NCI-H226 (cell line): Measurements from ENCODE around the gene SAMM50.

ENCODE experiments used
- DNase-seq: peaks from one replicate; pipeline ENCODE4 v3.0.0-alpha.2; 2015

SAMM50 gene

GRCh38 chr22:43980996-43981395 lies 25.8 kb downstream of the SAMM50 start:
- no peak for DNase-seq

DNA sequence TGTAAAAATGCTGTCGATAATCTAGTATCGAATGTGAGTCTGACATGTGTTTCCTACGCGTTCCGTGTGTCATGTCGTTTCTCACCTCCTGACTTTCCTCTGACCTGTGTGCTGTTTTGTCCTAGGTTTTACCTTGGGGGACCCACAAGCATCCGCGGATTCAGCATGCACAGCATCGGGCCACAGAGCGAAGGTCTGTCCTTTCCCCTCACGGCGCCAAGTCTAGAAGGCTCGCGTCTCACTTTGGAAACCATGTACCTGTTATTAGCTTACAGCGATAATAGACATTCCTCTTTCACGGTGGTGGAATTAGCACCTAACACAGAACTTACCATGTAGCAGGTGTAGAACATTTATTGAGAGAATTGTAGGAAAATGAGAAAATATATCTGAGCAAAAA lies 28.6 kb downstream of the SAMM50 start:
- no peak for DNase-seq

GRCh38 chr22:43985532-43985931 lies 30.3 kb downstream of the SAMM50 start:
- DNase-seq: no peak

GRCh38 chr22:43988116-43988820 lies 33.0 kb downstream of the SAMM50 start:
- DNase-seq: no peak

GRCh38 chr22:43988960-43989359 lies 33.7 kb downstream of the SAMM50 start:
- no peak for DNase-seq

DNA sequence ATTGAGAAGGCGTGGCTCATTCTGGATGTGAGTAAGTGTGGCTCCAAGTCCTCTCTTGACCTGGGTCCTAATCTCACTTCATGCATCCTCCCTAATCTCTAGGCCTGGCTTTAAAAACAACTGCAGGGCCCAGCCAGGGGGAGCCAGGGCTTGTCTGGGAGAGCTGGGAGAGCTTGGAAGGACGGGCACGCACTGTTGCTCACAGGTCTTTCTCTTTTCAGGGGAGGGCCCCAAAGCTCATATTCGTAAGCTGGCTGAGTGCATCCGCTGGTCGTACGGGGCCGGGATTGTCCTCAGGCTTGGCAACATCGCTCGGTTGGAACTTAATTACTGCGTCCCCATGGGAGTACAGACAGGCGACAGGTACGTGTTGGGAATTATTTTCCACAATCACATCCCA lies 34.8 kb downstream of the SAMM50 start:
- no peak for DNase-seq

- DNase-seq: no peak
Observed at GRCh38 chr22:43991316-43992020, 36.2 kb downstream of the SAMM50 start.

DNA sequence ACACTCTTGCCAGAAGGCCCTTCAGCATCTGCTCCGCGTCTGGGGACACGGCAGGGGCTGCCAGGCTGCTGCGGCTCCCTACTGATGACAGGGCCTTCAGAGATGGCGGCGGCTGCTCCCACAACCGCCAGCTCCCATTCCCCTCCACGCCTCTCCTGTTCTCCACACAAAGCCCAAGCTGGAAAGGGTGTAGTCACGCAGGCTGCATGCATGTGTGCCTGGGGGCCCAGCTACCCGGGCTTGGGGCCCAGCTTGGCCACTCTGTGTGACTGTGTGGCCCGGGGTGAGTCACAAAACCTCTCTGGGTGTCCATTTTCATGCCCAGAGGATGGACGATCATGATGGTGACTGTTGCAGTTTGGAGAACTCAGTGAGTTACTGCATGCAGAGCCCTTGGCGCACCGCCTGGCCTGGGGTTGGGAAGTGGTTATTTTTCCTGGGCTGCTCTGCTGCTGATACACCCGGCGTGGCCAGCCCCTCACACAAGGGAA lies 37.1 kb downstream of the SAMM50 start:
- DNase-seq: no peak

DNA sequence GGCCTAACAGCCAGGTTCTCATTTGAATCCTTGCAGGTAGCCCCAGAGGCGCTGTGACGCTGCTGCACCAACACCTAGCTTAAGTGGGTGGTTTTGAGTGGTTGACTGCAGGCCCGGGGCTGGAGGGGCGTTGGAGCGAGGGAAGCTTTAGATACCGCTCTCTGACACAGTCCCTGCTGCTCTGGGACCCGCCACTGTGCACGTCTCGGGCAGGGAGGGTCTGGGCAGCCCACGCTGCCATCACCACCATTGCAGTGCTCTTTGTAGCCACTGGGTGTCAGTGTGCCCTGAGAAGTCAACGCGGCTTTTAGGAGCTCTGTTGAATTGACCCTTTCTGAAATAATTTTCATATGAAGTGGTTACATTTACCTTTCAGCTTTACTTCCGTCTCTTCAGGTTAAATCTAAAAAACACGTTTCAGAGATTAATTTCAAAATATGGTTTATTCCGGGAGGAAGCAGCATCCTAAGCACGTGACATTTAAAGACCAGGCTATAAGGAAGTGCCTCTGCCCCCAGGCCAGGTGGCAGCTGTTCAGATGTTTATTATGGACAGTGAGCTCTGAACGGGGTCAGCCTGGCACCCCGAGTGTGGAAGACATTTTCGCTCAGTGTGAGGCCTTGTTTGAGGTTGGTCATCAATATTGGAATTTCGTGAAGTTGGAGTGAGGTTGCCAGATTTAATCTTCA lies 38.0 kb downstream of the SAMM50 start:
- no peak for DNase-seq

DNA sequence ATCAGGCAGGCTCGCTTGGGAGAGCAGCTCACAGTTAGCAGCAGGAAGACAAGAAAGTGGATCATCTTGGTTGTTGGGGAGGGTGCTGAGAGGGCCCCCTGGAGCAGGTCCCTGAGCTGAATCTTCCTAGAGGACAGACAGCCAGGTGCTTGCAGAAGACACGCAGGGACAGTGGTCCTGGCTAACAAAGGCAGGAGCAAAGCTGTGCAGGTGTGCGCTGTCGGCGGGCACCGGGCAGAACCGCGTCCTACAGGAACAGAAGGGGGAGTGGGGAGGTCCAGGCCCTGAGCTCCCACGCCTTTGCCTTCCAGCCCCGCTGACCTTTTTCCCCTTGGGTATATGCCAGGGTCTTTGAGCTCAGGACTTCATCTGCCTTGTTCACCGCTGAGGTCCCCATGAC lies 38.8 kb downstream of the SAMM50 start:
- no peak for DNase-seq

- DNase-seq: no peak
Observed at GRCh38 chr22:43994416-43994815, 39.2 kb downstream of the SAMM50 start.

DNA sequence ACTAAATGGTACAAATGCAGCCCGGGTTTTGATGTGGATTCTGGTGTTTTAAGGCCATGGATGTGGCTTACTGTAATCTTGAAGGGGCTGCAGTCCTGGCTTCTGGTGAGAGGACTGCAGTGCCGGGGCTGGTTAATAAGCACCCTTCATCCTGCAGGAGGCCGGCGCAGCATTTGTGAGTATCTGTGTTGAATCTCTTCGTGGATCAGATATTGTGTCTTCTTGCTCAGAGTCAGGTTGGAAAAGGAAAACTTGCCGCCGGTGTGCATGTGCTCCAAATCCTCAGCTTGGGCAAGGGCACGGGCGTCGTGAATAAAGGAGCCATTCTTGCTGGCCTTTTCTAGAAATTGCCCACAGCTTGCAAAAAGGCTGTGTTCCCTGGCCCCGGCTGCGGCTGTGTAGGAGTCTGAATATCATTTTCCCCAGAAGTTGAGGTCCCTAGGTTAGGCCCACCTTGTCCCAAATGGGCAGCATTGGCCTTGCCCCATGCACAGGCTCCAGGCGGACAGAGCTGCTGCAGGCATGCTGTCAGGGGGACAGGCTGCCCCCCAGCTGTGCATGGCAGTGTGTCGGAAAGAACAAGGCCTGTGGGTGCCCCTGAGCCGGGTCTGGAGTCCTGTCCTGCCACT lies 39.9 kb downstream of the SAMM50 start:
- no peak for DNase-seq

DNA sequence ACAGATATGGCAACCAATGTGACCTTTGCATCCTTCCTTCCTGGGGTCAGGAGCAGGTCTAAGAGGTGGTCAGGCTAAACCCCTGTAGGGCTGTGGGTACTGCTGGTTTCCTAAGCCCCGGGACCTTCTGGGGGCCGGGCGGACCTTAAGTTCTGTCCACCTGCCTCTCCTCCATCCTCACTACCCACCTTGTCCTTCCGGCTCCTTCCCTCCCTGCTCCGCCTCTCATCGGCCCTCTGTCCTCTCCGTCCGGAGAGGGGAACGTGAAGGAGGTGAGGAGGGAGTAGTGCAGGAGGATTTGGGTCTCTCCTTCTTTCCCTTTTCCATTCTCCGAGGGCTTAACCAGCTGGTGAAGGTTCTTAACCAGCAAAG lies 40.5 kb downstream of the SAMM50 start:
- DNase-seq: no peak

DNA sequence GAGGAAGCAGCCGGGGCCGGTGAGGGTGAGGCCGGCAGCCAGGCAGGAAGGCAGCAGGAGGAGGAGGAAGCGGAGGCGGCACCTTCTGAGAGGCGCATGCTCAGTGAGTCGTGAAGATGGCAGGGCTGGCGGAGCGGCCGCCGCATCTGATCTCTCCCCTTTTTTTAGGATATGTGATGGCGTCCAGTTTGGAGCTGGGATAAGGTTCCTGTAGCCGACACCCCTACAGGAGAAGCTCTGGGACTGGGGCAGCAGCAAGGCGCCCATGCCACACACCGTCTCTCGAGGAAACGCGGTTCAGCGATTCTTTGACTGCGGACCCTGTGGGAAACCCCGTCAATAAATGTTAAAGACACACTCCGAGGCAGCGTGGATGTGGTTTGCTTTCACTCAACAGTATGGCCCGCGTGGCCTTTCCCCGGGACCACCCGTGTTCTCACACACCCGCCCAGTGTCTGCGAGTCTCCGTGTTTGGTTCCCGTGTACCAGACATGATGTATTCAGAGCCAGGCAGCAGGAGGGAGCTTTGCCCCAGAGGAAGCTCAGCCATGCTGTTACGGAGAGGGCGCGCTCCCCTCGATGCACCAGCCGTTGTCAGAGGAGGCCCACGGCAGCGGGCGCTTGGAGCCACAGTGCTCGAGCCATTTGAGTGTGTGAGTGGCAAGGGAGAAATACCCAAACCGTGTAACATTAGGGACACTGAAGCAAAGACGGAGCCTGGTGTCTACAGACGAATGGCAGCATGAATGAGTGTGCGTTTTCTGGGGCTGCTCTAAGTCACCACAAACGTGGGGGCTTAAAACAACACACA lies 41.1 kb downstream of the SAMM50 start:
- DNase-seq: no peak

- DNase-seq: no peak
Observed at GRCh38 chr22:43996981-43997265, 41.7 kb downstream of the SAMM50 start.

DNA sequence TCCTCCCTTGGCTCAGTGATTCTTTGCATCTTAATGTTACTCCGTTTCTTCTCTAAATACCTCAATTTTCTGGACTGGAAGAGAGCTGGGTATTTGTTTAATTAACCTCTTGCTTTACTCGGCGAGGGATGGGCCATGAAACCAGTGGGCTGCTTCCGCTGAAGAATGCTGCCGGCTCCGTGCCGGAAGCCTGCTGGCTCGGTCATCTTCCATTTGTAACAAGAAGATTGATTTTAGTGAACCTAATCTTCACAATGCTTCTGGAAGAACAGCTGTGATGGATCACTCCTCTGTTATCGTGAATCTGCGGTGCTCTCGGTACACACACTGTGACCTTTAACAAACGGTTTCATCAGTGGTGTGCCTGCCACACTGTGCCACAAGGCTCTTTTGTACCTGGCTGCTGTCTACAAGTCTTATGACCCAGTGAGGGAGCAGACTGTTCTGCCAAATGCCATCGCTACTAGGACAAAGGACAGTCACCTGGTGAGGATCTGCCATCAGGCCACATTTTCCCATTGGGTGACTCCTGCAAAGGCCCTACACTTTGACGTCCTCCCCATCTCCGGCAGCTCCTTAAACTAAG lies 43.5 kb downstream of the SAMM50 start:
- no peak for DNase-seq

- no peak for DNase-seq
Observed at GRCh38 chr22:43999378-43999777, 44.1 kb downstream of the SAMM50 start.

DNA sequence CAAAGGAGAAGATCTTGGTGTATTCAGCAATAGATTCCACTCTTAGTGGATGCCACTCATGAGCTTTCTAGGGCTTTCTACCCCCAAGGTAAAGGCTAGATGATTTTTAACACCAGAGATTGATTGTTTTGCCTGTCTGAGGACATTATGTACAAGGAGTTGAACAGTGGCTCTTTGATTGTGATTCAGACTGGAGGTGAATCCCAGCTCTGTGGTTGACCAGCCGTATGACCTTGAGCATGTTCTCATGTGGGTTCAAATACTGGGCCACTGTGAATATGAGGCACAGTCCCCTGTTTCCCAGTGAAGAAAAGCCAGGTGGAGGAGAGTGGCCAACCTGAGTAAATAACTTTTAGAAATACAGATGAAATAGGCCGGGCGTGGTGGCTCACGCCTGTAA lies 44.9 kb downstream of the SAMM50 start:
- DNase-seq: no peak

DNA sequence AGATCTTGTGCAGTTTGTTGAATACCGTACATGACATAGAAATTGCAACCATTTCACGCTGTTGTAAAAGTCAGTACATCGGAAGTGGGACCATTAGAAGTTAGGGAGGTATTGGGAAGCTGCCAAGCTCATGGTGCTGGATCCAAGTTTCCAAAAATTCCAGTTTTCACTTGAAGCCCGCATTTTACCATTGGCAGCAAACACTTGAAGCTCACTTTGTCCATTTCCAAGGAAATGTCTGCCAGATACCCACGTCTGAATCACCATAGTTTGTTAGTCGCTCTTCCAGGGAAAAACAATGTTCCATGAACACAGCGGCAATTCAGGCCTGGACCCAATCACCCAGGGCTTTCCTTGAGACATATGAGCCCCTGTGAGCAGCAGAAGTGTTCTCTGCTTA lies 46.3 kb downstream of the SAMM50 start:
- no peak for DNase-seq

GRCh38 chr22:44002324-44002723 lies 47.1 kb downstream of the SAMM50 start:
- DNase-seq: no peak

DNA sequence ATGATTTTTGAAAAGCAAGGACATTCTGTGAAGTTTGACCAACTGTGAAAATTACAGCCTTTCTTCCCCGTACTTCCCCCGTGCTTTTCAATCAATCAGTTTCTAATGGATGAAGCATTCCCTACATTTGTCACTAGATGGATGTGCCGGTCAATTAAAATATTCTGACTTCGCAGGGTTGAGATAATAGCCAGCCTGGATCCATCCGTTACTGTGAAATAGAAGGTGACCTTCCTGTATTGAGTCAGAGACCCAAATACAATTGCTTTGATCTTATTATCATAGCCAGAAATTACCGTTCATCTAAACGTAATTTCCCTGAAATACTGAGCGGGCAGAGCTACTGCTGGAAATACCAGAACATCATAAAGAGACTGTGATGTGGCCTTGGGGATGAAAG lies 47.8 kb downstream of the SAMM50 start:
- DNase-seq: no peak

DNA sequence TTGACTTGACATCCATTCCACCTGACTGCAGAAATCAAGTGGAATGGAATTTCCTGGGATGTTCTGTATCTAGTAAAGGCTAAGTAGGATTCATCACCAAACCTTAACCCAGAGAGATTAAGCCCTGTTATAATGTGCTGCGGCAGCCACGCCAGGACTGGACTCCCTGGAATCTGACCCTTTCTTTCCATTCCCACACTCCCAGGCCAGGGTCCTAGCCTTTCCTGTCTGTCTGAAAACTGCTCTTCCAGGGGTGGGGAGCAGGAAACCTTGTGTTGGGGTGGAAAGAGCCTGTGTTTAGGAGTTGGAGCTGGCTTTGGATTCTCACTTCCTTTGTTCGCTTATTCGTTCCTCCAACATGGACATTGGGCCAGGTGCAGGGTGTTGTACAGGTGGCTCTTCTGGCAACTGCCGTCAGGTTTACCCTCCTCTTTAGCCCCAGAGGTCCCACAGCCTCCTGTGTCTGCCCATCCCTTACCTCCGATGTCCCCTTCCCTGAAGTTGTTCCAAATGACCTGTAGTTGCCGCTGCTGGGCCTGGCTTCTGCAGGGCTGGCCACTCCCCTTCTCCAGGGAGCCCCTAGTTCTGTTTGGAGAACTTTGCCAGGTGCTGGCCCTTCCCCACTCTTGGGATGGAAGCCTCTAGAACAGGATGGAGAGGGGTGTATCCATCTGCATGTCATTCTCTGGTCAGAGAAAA lies 48.3 kb downstream of the SAMM50 start:
- DNase-seq: no peak
